ENCODE data around the gene AFTPH. TPM values are rescaled to one million over a fixed set of nuclear protein-coding genes. Genes with fewer than 3 reads are reported as not detected.

Gene AFTPH
- polyA plus RNA-seq, 2 of the 4 experiments (the other 2 are of a cell fraction): 24.0 to 51.4 TPM

DNA sequence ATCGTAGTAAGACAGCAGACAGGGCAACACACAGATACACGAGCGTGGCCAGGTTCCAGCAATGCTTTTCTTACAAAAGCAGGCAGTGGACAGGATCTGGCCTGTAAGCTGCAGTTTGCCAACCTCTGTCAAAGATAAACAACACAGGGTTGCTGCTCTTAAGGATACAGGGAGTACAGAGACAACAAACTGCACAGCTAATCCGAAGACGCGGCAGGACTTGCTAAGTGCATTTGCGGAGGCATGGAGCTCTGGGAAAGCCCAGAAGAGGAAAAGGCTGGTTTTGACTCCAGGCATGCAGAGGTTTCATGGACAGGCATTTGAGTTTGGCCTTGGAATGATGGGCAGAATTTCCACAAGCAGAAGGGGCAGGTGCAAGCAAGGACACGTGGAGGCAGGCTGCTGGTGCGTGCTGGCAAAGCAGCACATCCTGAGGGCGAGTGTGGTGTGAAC, 105.2 kb downstream of the AFTPH start:
- no peak overlapping the region for H3K4me3 ChIP-seq
- no peak overlapping the region for H3K27ac ChIP-seq
- no peak overlapping the region for H3K4me2 ChIP-seq
- no peak; the same call in 1 of the 2 replicates for TF ChIP-seq POLR2AphosphoS2 (conservative IDR thresholded peaks at IDR 0.05; ENCODE audit: low read length)
- whole genome bisulfite sequencing (ENCODE audit: missing lambda C conversion rate): 91% methylated on average over 10 of the region's 10 CpGs
- POLR2A ChIA-PET: interaction anchor here (2.2 kb wide), 1 partner anchor 25 kb away, joined by 8 read pairs; the partner anchor contains the start of gene SERTAD2
- H3K4me1 ChIP-seq: no peaks in the 10 kb centered on the region
- FAIRE-seq (no peak), ATAC-seq (no peak), DNase-seq (ENCODE audit: low read depth in 1 of 2, low spot score in 1 of 2) (no peak)
- CTCF ChIA-PET: interaction anchor here (0.6 to 6.0 kb wide), 13 partner anchors 8 to 299 kb away, joined by 3 to 49 read pairs (median 5); no protein-coding TSS in a partner anchor
- H3K9me3 ChIP-seq: no peaks in the 10 kb centered on the region

DNA sequence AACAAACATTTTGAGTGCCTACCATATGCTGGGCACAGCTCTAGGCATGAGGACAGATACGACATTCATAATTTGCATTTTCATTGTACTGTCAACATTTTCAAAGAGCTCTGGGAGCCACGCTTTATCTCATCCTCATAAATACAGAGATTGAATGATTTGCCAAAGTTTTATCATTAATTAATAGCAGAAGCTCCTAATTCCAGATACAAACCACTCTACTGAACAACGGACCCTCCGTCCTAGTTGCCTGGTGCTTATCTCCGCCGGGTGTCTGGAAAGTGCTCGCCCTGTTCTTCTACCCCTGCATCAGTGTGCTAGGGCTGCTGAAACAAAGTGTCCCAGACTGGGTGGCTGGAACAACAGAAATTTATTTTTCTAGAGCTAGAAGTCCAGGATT, 105.7 kb downstream of the AFTPH start:
- DNase-seq (ENCODE audit: low read depth in 1 of 2, low spot score in 1 of 2): no peak
- CTCF ChIA-PET: interaction anchor here (0.6 to 2.3 kb wide), 8 partner anchors 10 to 299 kb away, joined by 3 to 13 read pairs (median 4); no protein-coding TSS in a partner anchor
- WGBS (ENCODE audit: missing lambda C conversion rate): 95% methylated on average over 7 of the region's 7 CpGs
- Histone ChIP-seq H3K4me1 (no peaks in the 10 kb centered on the region), H3K4me2 (no peak overlapping the region), H3K9me3 (no peaks in the 10 kb centered on the region), H3K4me3 (no peak overlapping the region), H3K27ac (no peak overlapping the region)
- TF ChIP-seq, protein P1, sequence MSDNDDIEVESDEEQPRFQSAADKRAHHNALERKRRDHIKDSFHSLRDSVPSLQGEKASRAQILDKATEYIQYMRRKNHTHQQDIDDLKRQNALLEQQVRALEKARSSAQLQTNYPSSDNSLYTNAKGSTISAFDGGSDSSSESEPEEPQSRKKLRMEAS (IDR thresholded peaks at IDR 0.05): no peak
- TF ChIP-seq ZFP36 (IDR thresholded peaks at IDR 0.05; ENCODE audit: borderline replicate concordance, partially characterized antibody) (no peak), ZNF302 (CRISPR knock-in tag; IDR thresholded peaks at IDR 0.05) (no peak), NPAS2 (CRISPR knock-in tag; IDR thresholded peaks at IDR 0.05; ENCODE audit: borderline replicate concordance) (no peak), EHMT2 (IDR thresholded peaks at IDR 0.05; ENCODE audit: low read depth) (no peak), SREBF2 (IDR thresholded peaks at IDR 0.05) (no peak), HDAC2 (IDR thresholded peaks at IDR 0.05) (no peak), RARB (CRISPR knock-in tag; IDR thresholded peaks at IDR 0.05) (no peak)
- TF ChIP-seq, protein P2, sequence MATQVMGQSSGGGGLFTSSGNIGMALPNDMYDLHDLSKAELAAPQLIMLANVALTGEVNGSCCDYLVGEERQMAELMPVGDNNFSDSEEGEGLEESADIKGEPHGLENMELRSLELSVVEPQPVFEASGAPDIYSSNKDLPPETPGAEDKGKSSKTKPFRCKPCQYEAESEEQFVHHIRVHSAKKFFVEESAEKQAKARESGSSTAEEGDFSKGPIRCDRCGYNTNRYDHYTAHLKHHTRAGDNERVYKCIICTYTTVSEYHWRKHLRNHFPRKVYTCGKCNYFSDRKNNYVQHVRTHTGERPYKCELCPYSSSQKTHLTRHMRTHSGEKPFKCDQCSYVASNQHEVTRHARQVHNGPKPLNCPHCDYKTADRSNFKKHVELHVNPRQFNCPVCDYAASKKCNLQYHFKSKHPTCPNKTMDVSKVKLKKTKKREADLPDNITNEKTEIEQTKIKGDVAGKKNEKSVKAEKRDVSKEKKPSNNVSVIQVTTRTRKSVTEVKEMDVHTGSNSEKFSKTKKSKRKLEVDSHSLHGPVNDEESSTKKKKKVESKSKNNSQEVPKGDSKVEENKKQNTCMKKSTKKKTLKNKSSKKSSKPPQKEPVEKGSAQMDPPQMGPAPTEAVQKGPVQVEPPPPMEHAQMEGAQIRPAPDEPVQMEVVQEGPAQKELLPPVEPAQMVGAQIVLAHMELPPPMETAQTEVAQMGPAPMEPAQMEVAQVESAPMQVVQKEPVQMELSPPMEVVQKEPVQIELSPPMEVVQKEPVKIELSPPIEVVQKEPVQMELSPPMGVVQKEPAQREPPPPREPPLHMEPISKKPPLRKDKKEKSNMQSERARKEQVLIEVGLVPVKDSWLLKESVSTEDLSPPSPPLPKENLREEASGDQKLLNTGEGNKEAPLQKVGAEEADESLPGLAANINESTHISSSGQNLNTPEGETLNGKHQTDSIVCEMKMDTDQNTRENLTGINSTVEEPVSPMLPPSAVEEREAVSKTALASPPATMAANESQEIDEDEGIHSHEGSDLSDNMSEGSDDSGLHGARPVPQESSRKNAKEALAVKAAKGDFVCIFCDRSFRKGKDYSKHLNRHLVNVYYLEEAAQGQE (IDR thresholded peaks at IDR 0.05): no peak
- TF ChIP-seq, protein P3, sequence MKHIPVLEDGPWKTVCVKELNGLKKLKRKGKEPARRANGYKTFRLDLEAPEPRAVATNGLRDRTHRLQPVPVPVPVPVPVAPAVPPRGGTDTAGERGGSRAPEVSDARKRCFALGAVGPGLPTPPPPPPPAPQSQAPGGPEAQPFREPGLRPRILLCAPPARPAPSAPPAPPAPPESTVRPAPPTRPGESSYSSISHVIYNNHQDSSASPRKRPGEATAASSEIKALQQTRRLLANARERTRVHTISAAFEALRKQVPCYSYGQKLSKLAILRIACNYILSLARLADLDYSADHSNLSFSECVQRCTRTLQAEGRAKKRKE (CRISPR knock-in tag; IDR thresholded peaks at IDR 0.05; ENCODE audit: low read depth): no peak
- POLR2A ChIA-PET: interaction anchor here (2.2 kb wide), 1 partner anchor 24 kb away, joined by 8 read pairs; the partner anchor contains the start of gene SERTAD2
- FAIRE-seq: no peak
- ATAC-seq: no peak

DNA sequence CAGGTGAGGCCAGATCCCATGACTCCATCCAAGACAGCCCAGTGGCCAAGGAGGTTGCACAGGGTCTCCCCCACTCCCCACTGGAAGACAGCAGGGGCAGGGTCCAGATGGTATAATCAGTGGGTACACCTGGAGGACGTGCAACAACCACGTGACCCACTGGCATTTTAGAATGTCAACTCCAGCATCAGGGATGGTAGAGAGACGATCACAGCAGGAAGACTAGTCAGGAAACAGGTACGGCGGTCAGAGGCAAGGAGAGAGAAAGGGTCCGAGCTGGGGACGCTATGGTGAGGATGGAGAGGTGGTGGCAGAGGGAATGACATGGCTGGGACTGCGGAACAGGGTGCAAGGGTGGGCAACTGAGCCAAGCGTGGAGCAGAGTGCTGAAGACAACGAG, 106.6 kb downstream of the AFTPH start:
- Histone ChIP-seq H3K4me2 (no peak overlapping the region), H3K4me3 (no peak overlapping the region), H3K4me1 (no peaks in the 10 kb centered on the region), H3K27ac (no peak overlapping the region), H3K9me3 (no peaks in the 10 kb centered on the region)
- 93% methylated on average over 10 of the region's 10 CpGs for WGBS (ENCODE audit: missing lambda C conversion rate)
- DNase-seq (ENCODE audit: low read depth in 1 of 2, low spot score in 1 of 2) (no peak), FAIRE-seq (no peak), ATAC-seq (no peak)
- TF ChIP-seq HOXA7 (CRISPR knock-in tag; IDR thresholded peaks at IDR 0.05): no peak
- TF ChIP-seq, protein P4, sequence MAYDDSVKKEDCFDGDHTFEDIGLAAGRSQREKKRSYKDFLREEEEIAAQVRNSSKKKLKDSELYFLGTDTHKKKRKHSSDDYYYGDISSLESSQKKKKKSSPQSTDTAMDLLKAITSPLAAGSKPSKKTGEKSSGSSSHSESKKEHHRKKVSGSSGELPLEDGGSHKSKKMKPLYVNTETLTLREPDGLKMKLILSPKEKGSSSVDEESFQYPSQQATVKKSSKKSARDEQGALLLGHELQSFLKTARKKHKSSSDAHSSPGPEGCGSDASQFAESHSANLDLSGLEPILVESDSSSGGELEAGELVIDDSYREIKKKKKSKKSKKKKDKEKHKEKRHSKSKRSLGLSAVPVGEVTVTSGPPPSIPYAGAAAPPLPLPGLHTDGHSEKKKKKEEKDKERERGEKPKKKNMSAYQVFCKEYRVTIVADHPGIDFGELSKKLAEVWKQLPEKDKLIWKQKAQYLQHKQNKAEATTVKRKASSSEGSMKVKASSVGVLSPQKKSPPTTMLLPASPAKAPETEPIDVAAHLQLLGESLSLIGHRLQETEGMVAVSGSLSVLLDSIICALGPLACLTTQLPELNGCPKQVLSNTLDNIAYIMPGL (CRISPR knock-in tag; IDR thresholded peaks at IDR 0.05; ENCODE audit: borderline replicate concordance): no peak
- TF ChIP-seq BHLHE40 (IDR thresholded peaks at IDR 0.05; ENCODE audit: low read depth, low read length): no peak
- TF ChIP-seq CHD2 (IDR thresholded peaks at IDR 0.05; ENCODE audit: low read length, partially characterized antibody): no peak
- no peak for TF ChIP-seq MAFK (IDR thresholded peaks at IDR 0.05; ENCODE audit: partially characterized antibody)
- TF ChIP-seq, protein P3 (CRISPR knock-in tag; IDR thresholded peaks at IDR 0.05; ENCODE audit: low read depth): no peak
- TF ChIP-seq CHD4 (IDR thresholded peaks at IDR 0.05; ENCODE audit: borderline replicate concordance): no peak
- TF ChIP-seq RFX5 (IDR thresholded peaks at IDR 0.05): no peak
- no peak for TF ChIP-seq FOSB (CRISPR knock-in tag; IDR thresholded peaks at IDR 0.05)
- no peak for TF ChIP-seq ZFP36 (IDR thresholded peaks at IDR 0.05; ENCODE audit: borderline replicate concordance, partially characterized antibody)
- TF ChIP-seq, protein P5, sequence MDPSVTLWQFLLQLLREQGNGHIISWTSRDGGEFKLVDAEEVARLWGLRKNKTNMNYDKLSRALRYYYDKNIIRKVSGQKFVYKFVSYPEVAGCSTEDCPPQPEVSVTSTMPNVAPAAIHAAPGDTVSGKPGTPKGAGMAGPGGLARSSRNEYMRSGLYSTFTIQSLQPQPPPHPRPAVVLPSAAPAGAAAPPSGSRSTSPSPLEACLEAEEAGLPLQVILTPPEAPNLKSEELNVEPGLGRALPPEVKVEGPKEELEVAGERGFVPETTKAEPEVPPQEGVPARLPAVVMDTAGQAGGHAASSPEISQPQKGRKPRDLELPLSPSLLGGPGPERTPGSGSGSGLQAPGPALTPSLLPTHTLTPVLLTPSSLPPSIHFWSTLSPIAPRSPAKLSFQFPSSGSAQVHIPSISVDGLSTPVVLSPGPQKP (IDR thresholded peaks at IDR 0.05; ENCODE audit: low read depth, low read length): no peak
- TF ChIP-seq NFE2L2 (conservative IDR thresholded peaks at IDR 0.05; ENCODE audit: low read length): no peak
- POLR2A ChIA-PET: interaction anchor here (0.5 kb wide), 1 partner anchor 119 kb away, joined by 5 read pairs; no protein-coding TSS in a partner anchor
- CTCF ChIA-PET: interaction anchor here (1.0 to 2.3 kb wide), 8 partner anchors 8 to 300 kb away, joined by 3 to 13 read pairs (median 4); no protein-coding TSS in a partner anchor

All from A549 (cell line).